Retinal pigment epithelial cell (primary cell): ENCODE measurements around the gene SEBOX.

Experiments used
- DNase-seq: peaks from one replicate; pipeline ENCODE4 v3.0.0-alpha.2; 2010; ENCODE audit warnings: low read depth
- H3K4me3 ChIP-seq: 2 replicates; pipeline ENCODE4 v1.5.1; 2011; ENCODE audit warnings: mild to moderate bottlenecking, low read length, control low read depth, moderate library complexity
- CTCF ChIP-seq: conservative IDR thresholded peaks from 2 replicates; pipeline ENCODE4 v1.5.1; 2011; ENCODE audit warnings: low read depth, low read length, control low read depth, inconsistent platforms

The SEBOX gene

DNA sequence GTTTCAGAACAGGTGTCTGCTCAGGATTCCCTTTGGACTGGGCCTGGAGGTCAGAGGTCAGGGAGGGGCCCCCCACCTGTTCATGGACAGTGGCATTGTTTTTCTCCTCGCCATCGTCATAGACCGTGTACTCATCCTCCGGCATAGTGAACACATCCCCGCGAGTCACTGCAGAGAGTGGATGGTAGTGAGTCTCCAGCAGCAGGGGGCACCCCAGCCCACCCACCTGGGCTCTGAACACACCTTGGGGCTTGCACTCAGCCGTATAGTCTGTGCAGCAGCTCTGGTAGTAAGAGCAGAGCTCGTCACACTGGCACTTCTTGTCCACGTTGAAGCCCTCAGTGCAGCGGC lies 4.7 kb upstream of the SEBOX start:
- no peak for DNase-seq
- H3K4me3 ChIP-seq, result no peak overlapping the region
- TF ChIP-seq CTCF, result no peak

- no peak overlapping the region for H3K4me3 ChIP-seq
- TF ChIP-seq CTCF, result no peak
- no peak for DNase-seq
Measured at GRCh38 chr17:28368915-28369683, 4.1 kb upstream of the SEBOX start.

DNA sequence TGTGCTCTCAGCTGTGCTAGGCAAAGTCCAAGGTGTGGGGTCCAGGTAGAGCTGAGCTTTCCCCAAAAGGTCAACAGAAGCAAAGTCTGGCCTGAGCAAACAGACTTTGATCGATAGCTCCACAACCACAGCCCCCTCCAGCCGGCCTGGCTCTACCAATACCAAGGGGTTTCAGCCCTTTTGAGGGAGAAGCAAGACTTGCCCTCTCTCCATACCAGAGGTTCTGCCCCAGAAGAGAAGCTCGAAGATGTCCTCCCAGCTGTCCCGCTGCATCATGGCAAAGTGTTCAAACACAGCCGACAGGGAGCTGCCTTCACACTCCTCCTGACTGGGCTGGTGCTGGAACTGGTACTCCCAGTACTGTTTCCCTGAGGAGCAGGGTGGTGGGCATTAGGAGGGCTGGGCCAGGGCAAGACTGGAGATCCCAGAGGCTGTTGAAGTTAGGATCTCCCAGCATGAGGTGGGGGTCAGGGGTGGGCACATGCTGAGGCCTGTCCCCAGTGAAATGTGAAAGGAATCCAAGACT lies 3.4 kb upstream of the SEBOX start:
- no peak for DNase-seq
- no peak for TF ChIP-seq CTCF
- no peak overlapping the region for H3K4me3 ChIP-seq

- DNase-seq, result no peak
- no peak overlapping the region for H3K4me3 ChIP-seq
Measured at GRCh38 chr17:28367641-28368305, 2.8 kb upstream of the SEBOX start.

DNA sequence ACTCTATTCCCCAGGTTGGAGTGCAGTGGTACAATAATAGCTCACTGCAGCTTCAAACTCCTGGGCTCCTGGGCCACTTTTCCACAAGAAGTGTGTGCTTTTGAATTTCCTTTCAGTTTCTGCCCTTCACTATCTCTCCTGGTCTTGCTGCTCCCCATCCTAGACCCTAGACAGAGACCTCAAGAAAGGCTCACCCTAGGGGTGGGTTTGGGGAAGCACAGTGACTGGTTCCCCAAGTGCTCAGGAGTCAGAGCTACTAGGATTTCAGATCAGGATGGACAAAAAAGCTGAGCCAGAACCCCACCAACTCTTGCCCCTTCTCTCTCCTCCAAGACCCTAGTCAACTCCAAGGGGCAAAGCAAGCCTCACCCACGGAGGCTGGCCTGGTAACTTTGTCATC lies 1.6 kb upstream of the SEBOX start:
- no peak for DNase-seq
- H3K4me3 ChIP-seq, result no peak overlapping the region
- TF ChIP-seq CTCF, result peak; percentile 24

More at GRCh38 chr17:28367641-28368305, 2.8 kb upstream of the SEBOX start:
- no peak for TF ChIP-seq CTCF

- TF ChIP-seq CTCF, result no peak
- no peak for DNase-seq
- H3K4me3 ChIP-seq, result no peak overlapping the region
Measured at GRCh38 chr17:28365487-28365886, 488 bp upstream of the SEBOX start.
